HAP-1 (cell line): ENCODE data around the gene GFOD1.

Experiments used
- DNase-seq, 2 experiments: peaks; one replicate each; pipeline ENCODE4 v3.0.0-alpha.2; 2016 to 2020; ENCODE audit warnings: low spot score in 2 of 2
- H3K27me3 ChIP-seq: fragments of 250-450 bp; sonication (Bioruptor Pico); 2 replicates; pipeline ENCODE4 v1.5.1; 2020; ENCODE audit warnings: low read depth, mild to moderate bottlenecking, moderate library complexity
- H3K36me3 ChIP-seq: fragments of 250-450 bp; sonication (Bioruptor Pico); replicated peaks from 2 replicates; pipeline ENCODE4 v1.5.1; 2020; ENCODE audit warnings: mild to moderate bottlenecking
- H3K4me1 ChIP-seq: fragments of 250-450 bp; sonication (Bioruptor Pico); 2 replicates; pipeline ENCODE4 v1.5.1; 2020; ENCODE audit warnings: mild to moderate bottlenecking
- H3K4me3 ChIP-seq: fragments of 250-450 bp; sonication (Bioruptor Pico); 2 replicates; pipeline ENCODE4 v1.5.1; 2020; ENCODE audit warnings: mild to moderate bottlenecking, moderate library complexity
- H3K9me3 ChIP-seq: fragments of 250-450 bp; sonication (Bioruptor Pico); 2 replicates; pipeline ENCODE4 v1.5.1; 2020; ENCODE audit warnings: mild to moderate bottlenecking, moderate library complexity
- in situ Hi-C: fragments of 300-500 bp; cut with MboI; formaldehyde crosslinking; loops from 3 replicates; pipeline ENCODE4 v1.14.3; 2020; ENCODE audit warnings: low sequenced_read_pairs, inconsistent platforms, mixed read lengths

The GFOD1 gene, protein sequence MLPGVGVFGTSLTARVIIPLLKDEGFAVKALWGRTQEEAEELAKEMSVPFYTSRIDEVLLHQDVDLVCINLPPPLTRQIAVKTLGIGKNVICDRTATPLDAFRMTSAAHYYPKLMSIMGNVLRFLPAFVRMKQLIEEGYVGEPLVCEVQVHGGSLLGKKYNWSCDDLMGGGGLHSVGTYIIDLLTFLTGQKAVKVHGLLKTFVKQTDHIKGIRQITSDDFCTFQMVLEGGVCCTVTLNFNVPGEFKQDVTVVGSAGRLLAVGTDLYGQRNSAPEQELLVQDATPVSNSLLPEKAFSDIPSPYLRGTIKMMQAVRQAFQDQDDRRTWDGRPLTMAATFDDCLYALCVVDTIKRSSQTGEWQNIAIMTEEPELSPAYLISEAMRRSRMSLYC

DNA sequence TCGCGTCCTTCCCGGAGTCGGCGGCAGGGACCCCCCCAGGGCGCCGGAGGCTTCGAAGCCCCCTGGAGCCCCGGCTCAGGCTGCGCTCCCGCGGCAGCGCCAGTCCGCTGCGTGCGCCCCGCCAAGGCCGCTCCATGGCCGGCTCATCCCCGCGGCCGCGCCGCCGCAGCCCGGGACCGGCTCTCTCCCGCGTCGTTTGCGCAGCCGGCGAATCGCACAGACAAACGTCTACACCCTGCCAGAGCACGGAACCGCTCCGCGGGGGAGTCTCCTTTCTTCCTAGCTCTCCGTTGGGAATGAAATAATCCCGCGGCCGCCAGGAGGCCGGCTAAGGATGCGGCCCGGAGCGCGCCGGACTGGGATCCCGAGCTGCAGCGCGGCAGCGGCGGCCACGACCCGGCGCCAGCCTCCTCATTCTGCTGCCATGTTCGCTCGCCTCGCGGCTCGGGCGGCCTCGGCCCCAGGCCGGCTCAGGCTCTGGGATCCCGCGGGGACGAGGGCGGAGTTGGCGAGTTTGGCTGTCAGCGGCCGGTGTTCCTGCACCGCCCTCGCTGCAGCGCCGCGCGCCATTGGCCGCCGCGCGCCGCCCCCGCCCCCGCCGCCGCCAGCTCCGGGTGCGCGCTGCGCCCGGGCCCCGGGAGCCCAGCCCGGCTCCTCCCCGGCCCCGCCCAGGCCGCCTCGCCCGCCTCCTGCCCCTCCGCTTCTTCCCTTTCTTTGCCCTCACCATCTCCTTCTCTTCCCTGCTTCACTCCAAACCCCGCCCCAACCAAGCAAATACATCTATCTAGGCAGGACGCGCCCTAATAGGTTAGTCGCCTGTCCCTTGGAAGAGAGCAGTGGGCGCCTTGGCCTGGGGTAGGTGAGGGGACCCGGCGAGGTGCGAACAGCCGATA, at the start of gene GFOD1:
TSS of gene GFOD1 (minus strand) at position 479 of the 893 bp plus-strand sequence. CDS start 710 bp downstream, outside the sequence.
- Histone ChIP-seq H3K27me3 (no peaks in the 10 kb centered on the region), H3K36me3 (no peaks in the 10 kb centered on the region), H3K4me3 (peak within 1 kb of the TSS; percentile 54), H3K4me1 (peaks cover 11% of the 10 kb centered on the region), H3K9me3 (no peaks in the 10 kb centered on the region)
- peak; percentile 86 to 90 for DNase-seq
- in situ Hi-C loops: loop anchor here (10.0 kb wide), 1 partner anchor 153 kb away; no protein-coding TSS in a partner anchor

DNA sequence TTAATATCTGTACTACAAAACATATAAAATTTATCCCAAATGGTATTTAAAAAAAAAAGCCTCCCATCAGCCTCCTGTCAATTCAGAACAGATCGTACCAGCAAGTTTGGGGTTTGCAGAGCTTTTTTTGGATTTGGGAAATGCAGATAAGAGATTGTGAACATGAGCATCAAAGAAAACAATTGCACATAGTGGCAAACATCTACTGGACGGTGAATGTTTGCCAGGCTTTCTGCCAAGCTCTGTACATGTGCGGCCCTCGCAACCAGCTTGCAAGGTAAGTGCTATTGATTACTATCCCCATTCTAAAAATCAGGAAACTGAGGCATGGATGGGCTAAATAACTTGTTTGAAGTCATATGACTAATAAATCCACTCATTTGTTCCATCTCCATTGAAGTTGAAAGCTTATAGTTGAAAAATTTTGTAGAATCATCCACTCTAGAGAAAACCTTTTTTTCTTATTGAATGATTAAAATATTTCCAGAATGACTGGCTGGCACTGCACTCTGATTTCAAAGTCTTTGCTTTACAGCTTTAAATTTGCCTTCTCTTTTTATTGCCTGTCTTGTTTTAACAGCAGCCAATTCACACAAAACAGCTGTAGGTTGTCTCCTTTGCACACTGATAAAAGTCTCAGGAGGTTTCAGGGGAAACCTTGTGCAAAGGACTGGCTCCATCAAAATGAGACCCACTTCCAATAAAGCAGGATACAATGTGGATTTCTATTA, 49.6 kb upstream of the GFOD1 start:
- DNase-seq: no peak
- Histone ChIP-seq H3K4me3 (no peak overlapping the region), H3K4me1 (no peaks in the 10 kb centered on the region), H3K9me3 (no peaks in the 10 kb centered on the region), H3K36me3 (no peaks in the 10 kb centered on the region), H3K27me3 (no peaks in the 10 kb centered on the region)
- in situ Hi-C loops: no loop called here

DNA sequence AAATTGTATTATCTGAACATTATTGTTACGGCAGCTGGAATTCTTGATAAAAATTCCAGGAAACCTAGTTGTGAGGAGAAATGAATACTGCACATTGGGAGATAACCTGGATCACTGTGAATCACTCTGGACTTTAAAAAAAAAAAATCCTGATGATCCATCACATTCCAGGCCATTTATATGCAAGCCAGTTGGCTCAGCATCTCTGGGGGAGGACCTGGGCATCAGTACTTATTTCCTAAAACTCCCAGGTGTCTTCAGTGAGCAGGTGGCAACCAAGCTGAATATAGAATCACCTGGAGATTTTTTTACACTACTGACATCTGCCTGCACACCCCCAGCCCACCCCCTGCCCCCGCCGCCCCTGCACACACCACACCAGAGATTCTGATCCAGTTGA, 47.9 kb upstream of the GFOD1 start:
- no peaks in the 10 kb centered on the region for H3K27me3 ChIP-seq
- no peaks in the 10 kb centered on the region for H3K9me3 ChIP-seq
- no peaks in the 10 kb centered on the region for H3K4me1 ChIP-seq
- H3K4me3 ChIP-seq: no peak overlapping the region
- in situ Hi-C loops: no loop called here
- no peak for DNase-seq
- H3K36me3 ChIP-seq: no peaks in the 10 kb centered on the region

DNA sequence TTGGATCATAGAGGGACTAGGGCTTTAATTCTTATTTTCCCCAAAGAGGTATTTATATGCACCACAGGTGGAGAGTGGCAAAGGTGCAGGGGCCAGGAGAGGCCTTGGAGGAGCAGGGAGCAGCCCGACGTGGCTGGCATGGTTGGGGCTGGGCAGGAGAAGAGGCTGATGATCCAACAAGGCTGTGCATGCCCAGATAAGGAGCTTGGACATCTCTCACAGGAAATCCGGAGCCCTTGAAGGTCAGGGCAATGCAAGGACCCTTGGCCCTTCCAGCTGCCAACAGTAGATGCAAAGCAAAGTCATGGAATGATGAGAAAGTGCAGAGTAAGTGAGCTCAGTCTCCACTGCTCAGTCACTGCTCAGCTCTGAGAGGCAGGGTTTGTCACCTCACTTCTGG, 47.1 kb upstream of the GFOD1 start:
- H3K4me3 ChIP-seq: no peak overlapping the region
- no peaks in the 10 kb centered on the region for H3K4me1 ChIP-seq
- no peak for DNase-seq
- no peaks in the 10 kb centered on the region for H3K36me3 ChIP-seq
- H3K9me3 ChIP-seq: no peaks in the 10 kb centered on the region
- H3K27me3 ChIP-seq: no peaks in the 10 kb centered on the region
- in situ Hi-C loops: no loop called here

DNA sequence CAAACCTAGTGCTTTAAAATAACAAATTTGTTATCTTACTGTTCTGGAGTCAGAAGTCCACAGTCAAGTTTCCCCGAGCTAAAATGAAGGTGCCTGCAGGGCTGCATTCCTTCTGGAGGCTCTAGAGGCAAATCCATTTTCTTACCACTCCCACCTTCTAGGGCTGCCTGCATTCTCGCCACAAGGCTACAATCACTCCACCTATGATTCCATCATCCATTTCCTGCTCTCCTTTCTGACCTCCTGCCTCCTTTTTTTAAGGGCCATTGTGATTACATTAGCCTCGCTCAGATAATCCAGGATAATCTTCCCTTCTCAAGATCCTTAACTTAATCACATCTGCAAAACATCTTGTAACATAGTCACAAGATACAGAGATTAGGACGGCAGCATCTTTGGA, 44.6 kb upstream of the GFOD1 start:
- H3K4me1 ChIP-seq: no peaks in the 10 kb centered on the region
- DNase-seq: peak in 1 of 2 experiments; percentile 9
- H3K4me3 ChIP-seq: no peak overlapping the region
- H3K27me3 ChIP-seq: no peaks in the 10 kb centered on the region
- in situ Hi-C loops: no loop called here
- no peaks in the 10 kb centered on the region for H3K36me3 ChIP-seq
- no peaks in the 10 kb centered on the region for H3K9me3 ChIP-seq

DNA sequence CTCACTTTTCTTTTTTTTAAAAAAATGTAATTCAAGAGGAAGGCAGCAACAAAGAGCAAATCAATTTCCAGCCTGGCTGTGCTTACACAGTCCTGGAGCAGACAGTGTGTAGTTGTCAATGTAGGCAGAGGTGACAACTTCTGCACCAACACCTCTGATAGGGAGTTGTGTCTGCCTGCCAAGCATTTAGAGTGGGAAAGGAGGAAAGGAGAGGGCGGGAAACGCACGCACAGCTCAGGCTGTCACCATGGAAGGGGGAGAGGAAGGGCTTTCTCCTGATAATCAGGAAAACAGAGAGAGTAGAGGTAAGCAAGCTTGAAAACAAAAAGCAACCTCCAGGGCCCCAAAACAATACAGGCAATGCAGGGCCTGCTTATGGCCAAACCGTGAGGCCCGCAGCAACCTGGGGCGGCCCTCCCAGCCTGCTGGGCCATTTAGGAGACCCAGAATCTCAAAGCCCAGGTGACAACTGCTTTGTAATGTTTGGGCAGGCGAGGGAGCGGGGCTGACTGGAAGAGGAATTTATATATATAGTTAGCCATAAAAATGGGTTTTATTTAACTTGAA, 41.5 kb upstream of the GFOD1 start:
- no peak for DNase-seq
- in situ Hi-C loops: no loop called here
- H3K4me3 ChIP-seq: no peak overlapping the region
- no peaks in the 10 kb centered on the region for H3K4me1 ChIP-seq
- no peaks in the 10 kb centered on the region for H3K9me3 ChIP-seq
- no peaks in the 10 kb centered on the region for H3K36me3 ChIP-seq
- no peaks in the 10 kb centered on the region for H3K27me3 ChIP-seq

DNA sequence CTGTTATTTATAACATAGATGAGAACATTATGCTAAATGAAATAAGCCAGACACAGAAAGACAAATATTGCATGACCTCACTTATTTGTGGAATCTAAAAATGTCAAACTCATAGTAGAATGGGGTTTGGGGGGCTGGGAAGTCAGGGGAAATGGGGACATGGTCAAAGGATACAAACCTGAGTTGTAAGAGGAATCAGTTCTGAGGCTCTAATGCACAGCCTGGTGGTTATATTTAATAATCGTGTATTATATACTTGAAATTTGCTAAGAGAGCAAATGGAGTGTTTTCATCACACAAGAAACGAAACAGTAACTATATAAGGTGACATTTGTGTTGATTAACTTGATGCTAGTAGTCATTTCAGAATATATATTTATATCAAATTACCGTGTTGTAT, 40.8 kb upstream of the GFOD1 start:
- Histone ChIP-seq H3K36me3 (no peaks in the 10 kb centered on the region), H3K4me3 (no peak overlapping the region), H3K27me3 (no peaks in the 10 kb centered on the region), H3K9me3 (no peaks in the 10 kb centered on the region), H3K4me1 (no peaks in the 10 kb centered on the region)
- in situ Hi-C loops: no loop called here
- no peak for DNase-seq

DNA sequence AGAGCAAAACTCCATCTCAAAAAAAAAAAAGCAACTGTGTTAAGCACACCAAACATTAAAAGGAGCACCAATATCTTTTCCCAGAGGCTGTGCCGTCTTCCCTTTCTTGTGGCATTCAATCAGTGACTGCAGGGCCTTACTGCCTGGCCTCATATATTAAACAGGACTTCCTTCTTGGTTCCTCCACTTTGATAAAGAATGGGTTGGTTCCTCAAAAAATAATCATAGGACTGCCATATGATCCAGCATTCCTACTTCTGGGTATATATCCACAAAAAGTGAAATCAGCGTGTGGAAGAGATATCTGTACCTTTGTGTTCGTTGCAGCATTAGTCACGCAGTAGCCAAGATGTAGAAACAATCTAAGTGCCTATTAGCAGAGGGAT, 40.3 kb upstream of the GFOD1 start:
- in situ Hi-C loops: no loop called here
- no peaks in the 10 kb centered on the region for H3K36me3 ChIP-seq
- no peaks in the 10 kb centered on the region for H3K9me3 ChIP-seq
- no peaks in the 10 kb centered on the region for H3K27me3 ChIP-seq
- H3K4me3 ChIP-seq: no peak overlapping the region
- DNase-seq: no peak
- no peaks in the 10 kb centered on the region for H3K4me1 ChIP-seq

GRCh38 chr6:13526727-13527670, 39.6 kb upstream of the GFOD1 start:
- in situ Hi-C loops: no loop called here
- no peak overlapping the region for H3K4me3 ChIP-seq
- no peaks in the 10 kb centered on the region for H3K27me3 ChIP-seq
- no peaks in the 10 kb centered on the region for H3K9me3 ChIP-seq
- DNase-seq: no peak
- no peaks in the 10 kb centered on the region for H3K4me1 ChIP-seq
- H3K36me3 ChIP-seq: no peaks in the 10 kb centered on the region

DNA sequence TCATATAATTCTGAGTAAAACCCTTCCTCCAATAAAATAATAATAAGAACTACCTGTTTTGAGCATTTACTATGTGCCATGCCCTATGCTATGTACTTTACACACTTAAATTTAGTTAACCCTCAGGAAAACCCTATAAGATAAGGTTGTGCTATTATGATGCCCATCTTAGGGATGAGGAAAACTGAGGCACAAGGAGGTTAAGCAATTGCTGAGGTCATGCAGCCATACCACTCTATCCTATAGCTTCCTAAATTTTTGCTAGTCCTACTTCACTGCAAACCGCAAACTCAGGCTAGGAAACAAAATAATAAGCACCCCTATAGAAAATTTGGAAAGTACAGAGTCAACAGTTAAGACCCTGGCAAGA, 38.9 kb upstream of the GFOD1 start:
- no peaks in the 10 kb centered on the region for H3K36me3 ChIP-seq
- H3K4me1 ChIP-seq: no peaks in the 10 kb centered on the region
- H3K4me3 ChIP-seq: no peak overlapping the region
- in situ Hi-C loops: no loop called here
- no peaks in the 10 kb centered on the region for H3K9me3 ChIP-seq
- no peaks in the 10 kb centered on the region for H3K27me3 ChIP-seq
- DNase-seq: no peak

GRCh38 chr6:13524801-13525508, 37.6 kb upstream of the GFOD1 start:
- H3K27me3 ChIP-seq: no peaks in the 10 kb centered on the region
- in situ Hi-C loops: no loop called here
- H3K4me3 ChIP-seq: no peak overlapping the region
- no peaks in the 10 kb centered on the region for H3K36me3 ChIP-seq
- DNase-seq: no peak
- H3K9me3 ChIP-seq: no peaks in the 10 kb centered on the region
- H3K4me1 ChIP-seq: no peaks in the 10 kb centered on the region

DNA sequence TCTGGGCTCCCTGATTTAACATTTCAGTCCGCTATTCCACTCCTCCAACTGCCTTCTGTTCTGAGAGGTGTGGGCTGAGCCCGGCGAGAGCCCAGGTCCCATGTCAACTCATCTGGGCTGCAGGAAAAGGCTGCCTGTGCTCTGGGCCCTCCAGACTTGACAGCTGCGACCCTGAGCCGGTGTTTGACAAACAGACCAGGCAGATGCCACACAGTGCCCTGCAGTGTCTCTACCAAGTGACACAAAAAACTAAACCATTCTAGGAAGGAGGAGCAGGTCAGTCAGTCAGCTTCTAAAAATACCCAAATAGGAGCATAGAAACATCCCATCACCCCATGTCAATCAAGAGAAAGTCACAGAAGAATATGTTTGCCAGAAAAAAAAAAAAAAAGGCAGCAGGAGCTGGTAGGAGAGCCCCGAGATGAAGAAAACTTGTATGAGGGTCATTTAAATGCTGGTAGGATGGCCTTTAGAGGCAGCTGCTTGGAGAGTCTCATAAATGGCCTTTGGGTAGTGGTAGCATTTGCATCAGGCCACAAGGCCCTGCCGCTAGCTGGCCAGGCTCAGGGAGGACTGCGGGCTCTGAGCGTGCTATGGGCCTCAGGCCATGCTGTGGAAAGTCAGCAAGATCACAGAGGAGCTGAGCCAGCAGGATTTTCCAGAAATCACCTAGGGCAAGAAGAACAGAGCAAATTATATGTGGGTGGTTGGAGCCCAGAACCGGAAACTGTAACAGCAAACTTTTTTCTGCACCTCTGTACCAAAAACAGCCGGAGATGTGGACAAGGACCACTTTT, 36.6 kb upstream of the GFOD1 start:
- Histone ChIP-seq H3K4me3 (no peak overlapping the region), H3K36me3 (no peaks in the 10 kb centered on the region), H3K27me3 (no peaks in the 10 kb centered on the region), H3K4me1 (no peaks in the 10 kb centered on the region), H3K9me3 (no peaks in the 10 kb centered on the region)
- in situ Hi-C loops: no loop called here
- no peak for DNase-seq
